Type B pancreatic cell (in vitro differentiated cells): Measurements from ENCODE around the gene TMEM245. TPM values are rescaled to one million over a fixed set of nuclear protein-coding genes. Genes with fewer than 3 reads are reported as not detected.

Experiments
- DNase-seq: peaks from one replicate; pipeline ENCODE4 v3.0.0; 2021; ENCODE audit warnings: mixed read lengths; ENCODE audit not compliant: unreplicated experiment; ENCODE audit errors: extremely low spot score
- H3K27ac Mint-ChIP-seq: 2 replicates; pipeline ENCODE4 v1.8.0; 2021; ENCODE audit warnings: mild to moderate bottlenecking, mixed read lengths
- H3K27me3 Mint-ChIP-seq: 2 replicates; pipeline ENCODE4 v1.8.0; 2021; ENCODE audit warnings: mixed read lengths
- H3K36me3 Mint-ChIP-seq: 2 replicates; pipeline ENCODE4 v1.8.0; 2021; ENCODE audit warnings: mixed read lengths
- H3K4me1 Mint-ChIP-seq: one replicate; pipeline ENCODE4 v1.8.0; 2021; ENCODE audit warnings: mixed read lengths; ENCODE audit not compliant: unreplicated experiment
- H3K4me3 Mint-ChIP-seq: 2 replicates; pipeline ENCODE4 v1.8.0; 2021; ENCODE audit warnings: mild to moderate bottlenecking, mixed read lengths
- H3K9me3 Mint-ChIP-seq: 2 replicates; pipeline ENCODE4 v1.8.0; 2021; ENCODE audit warnings: mixed read lengths
- CTCF ChIP-seq: fragments of 200-600 bp; sonication (generic); conservative IDR thresholded peaks from 2 replicates; pipeline ENCODE4 v1.5.0; 2021; ENCODE audit warnings: antibody characterized with exemption, mild to moderate bottlenecking
- total RNA-seq: library from RNA; stranded (reverse); gene quantifications from 2 replicates; pipeline ENCODE4 v1.2.1, GENCODE V29; 2021; ENCODE audit warnings: low replicate concordance

TMEM245 gene
- total RNA-seq, 1 donor from 2014 or later = 44.4 TPM

- Mint-ChIP-seq H3K27ac (no peak overlapping the region), H3K36me3 (peaks cover 53% of the 10 kb centered on the region), H3K27me3 (no peaks in the 10 kb centered on the region), H3K4me3 (no peak overlapping the region), H3K4me1 (no peaks in the 10 kb centered on the region), H3K9me3 (peaks cover 4% of the 10 kb centered on the region)
- no peak for DNase-seq
- TF ChIP-seq CTCF = no peak
Measured at GRCh38 chr9:109047259-109047658, 72.5 kb downstream of the TMEM245 start.

GRCh38 chr9:109046346-109046745, 73.4 kb downstream of the TMEM245 start:
- no peak overlapping the region for H3K4me3 Mint-ChIP-seq
- peaks cover 4% of the 10 kb centered on the region for H3K9me3 Mint-ChIP-seq
- H3K27me3 Mint-ChIP-seq = no peaks in the 10 kb centered on the region
- DNase-seq = no peak
- H3K36me3 Mint-ChIP-seq = peaks cover 51% of the 10 kb centered on the region
- H3K27ac Mint-ChIP-seq = no peak overlapping the region
- no peak for TF ChIP-seq CTCF
- H3K4me1 Mint-ChIP-seq = no peaks in the 10 kb centered on the region

- H3K27me3 Mint-ChIP-seq = no peaks in the 10 kb centered on the region
- H3K9me3 Mint-ChIP-seq = peaks cover 4% of the 10 kb centered on the region
- peaks cover 56% of the 10 kb centered on the region for H3K36me3 Mint-ChIP-seq
- H3K27ac Mint-ChIP-seq = peak overlapping the region; percentile 2
- no peaks in the 10 kb centered on the region for H3K4me1 Mint-ChIP-seq
- no peak overlapping the region for H3K4me3 Mint-ChIP-seq
- TF ChIP-seq CTCF = no peak
- DNase-seq = no peak
Measured at GRCh38 chr9:109043578-109043977, 76.2 kb downstream of the TMEM245 start.

DNA sequence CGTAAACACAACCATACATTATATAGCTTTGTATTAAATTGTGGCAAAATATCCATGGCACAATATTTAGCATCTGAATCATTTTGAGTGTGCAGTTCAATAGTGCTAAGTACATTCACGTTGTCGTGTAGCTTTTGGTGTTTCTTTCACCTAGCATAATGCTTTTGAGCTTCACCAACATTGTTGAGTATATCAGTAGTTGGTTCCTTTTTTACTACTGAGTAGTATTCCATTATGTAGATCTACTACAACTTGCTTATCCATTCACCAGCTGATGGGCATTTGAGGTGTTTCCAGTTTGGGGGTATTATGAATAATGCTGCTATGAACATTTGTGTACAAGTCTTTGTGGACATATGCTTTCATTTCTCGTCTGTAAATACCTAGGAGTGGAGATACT, 79.2 kb downstream of the TMEM245 start:
- H3K36me3 Mint-ChIP-seq = peaks cover 51% of the 10 kb centered on the region
- TF ChIP-seq CTCF = no peak
- no peak for DNase-seq
- H3K27me3 Mint-ChIP-seq = no peaks in the 10 kb centered on the region
- H3K9me3 Mint-ChIP-seq = peaks cover 4% of the 10 kb centered on the region
- H3K4me1 Mint-ChIP-seq = no peaks in the 10 kb centered on the region
- no peak overlapping the region for H3K27ac Mint-ChIP-seq
- no peak overlapping the region for H3K4me3 Mint-ChIP-seq

DNA sequence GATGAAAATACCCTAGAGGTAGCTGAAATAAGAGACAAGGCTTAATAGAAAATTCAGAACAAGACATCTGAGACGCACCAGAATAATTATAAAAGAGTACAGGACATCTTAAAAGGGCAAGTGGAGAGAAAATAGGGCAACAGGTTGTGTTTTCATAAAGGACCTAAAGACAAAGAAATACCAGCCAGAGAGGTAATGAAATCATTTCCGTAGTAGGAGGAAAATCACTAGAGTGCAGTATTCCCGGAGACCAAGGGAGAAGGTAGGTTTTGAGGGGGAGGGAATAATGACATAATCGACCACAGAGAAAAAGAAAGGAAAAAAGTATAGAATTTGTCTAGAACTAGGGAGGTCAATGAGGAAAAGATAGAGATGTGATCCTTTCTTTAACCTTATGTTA, 80.2 kb downstream of the TMEM245 start:
- no peak for DNase-seq
- Mint-ChIP-seq H3K9me3 (peaks cover 4% of the 10 kb centered on the region), H3K27me3 (no peaks in the 10 kb centered on the region), H3K27ac (no peak overlapping the region), H3K4me1 (no peaks in the 10 kb centered on the region), H3K36me3 (peaks cover 48% of the 10 kb centered on the region), H3K4me3 (no peak overlapping the region)
- no peak for TF ChIP-seq CTCF
